Measurements from ENCODE around the gene RRP1. TPM values are rescaled to one million over a fixed set of nuclear protein-coding genes. Genes with fewer than 3 reads are reported as not detected.

The RRP1 gene
- total and polyA plus RNA-seq, 2 donors (not counting 1 experiment from before 2014, with no cell fraction given): 8.6 to 12.7 TPM

GRCh38 chr21:43806017-43806710 lies 16.8 kb downstream of the RRP1 start:
- Histone ChIP-seq H3K4me2 (ENCODE audit: extremely low read depth, insufficient read depth, low read length) (no peak overlapping the region), H3K4me3 (replicated peaks in 1 of 4; ENCODE audit: control extremely low read depth in 1 of 4, insufficient read depth in 1 of 4, low read depth in 3 of 4, low read length in 4 of 4) (no peak overlapping the region), H3K9me3 (ENCODE audit: control insufficient read depth, insufficient read depth, low read depth, low read length) (no peaks in the 10 kb centered on the region), H3K4me1 (ENCODE audit: control insufficient read depth, extremely low read depth, insufficient read depth, low read length) (peaks cover 2% of the 10 kb centered on the region), H3K27me3 (ENCODE audit: control insufficient read depth, insufficient read depth, low read length) (no peaks in the 10 kb centered on the region), H3K79me2 (ENCODE audit: control insufficient read depth, insufficient read depth, low read length) (no peaks in the 10 kb centered on the region), H3K36me3 (ENCODE audit: control insufficient read depth, insufficient read depth, low read length) (peaks cover 14% of the 10 kb centered on the region), H2AFZ (ENCODE audit: low read length) (no peak overlapping the region), H3K9ac (ENCODE audit: insufficient read depth, low read length) (no peak overlapping the region), H4K20me1 (ENCODE audit: control insufficient read depth, extremely low read depth, insufficient read depth, low read length) (no peaks in the 10 kb centered on the region), H3K27ac (ENCODE audit: insufficient read depth, low read length) (no peak overlapping the region)
- TF ChIP-seq, protein P1, sequence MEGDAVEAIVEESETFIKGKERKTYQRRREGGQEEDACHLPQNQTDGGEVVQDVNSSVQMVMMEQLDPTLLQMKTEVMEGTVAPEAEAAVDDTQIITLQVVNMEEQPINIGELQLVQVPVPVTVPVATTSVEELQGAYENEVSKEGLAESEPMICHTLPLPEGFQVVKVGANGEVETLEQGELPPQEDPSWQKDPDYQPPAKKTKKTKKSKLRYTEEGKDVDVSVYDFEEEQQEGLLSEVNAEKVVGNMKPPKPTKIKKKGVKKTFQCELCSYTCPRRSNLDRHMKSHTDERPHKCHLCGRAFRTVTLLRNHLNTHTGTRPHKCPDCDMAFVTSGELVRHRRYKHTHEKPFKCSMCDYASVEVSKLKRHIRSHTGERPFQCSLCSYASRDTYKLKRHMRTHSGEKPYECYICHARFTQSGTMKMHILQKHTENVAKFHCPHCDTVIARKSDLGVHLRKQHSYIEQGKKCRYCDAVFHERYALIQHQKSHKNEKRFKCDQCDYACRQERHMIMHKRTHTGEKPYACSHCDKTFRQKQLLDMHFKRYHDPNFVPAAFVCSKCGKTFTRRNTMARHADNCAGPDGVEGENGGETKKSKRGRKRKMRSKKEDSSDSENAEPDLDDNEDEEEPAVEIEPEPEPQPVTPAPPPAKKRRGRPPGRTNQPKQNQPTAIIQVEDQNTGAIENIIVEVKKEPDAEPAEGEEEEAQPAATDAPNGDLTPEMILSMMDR (conservative IDR thresholded peaks at IDR 0.05 in 1 of 2, IDR thresholded peaks at IDR 0.05 in 1 of 2; ENCODE audit: low read depth in 1 of 2, low read length in 2 of 2): no peak
- no peak for TF ChIP-seq EZH2 (IDR thresholded peaks at IDR 0.05; ENCODE audit: low read length, missing control alignments)
- DNase-seq (ENCODE audit: low read depth in 2 of 2): no peak

DNA sequence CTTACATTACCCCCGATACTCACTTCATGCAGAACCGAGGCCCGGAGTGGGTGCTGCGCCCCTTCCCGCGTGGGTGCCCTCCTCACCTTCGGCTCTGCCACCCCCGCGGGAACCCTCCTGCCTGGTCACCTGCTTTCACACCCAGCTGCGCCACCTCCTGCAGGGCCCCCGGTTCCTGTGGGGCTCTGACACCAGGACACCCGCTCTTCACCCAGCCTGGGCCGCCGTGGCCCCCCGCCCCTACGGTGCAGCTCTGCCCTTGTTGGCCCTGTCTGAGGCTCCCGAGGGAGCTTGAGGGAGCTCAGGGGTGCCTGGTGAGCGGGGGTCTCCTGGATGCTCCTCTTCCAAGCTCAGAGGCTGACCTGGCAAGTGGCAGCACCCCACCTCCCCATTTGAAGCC lies 19.0 kb downstream of the RRP1 start:
- Histone ChIP-seq H3K36me3 (ENCODE audit: control insufficient read depth, insufficient read depth, low read length) (peaks cover 3% of the 10 kb centered on the region), H3K9me3 (ENCODE audit: control insufficient read depth, insufficient read depth, low read depth, low read length) (no peaks in the 10 kb centered on the region), H3K27ac (ENCODE audit: insufficient read depth, low read length) (no peak overlapping the region), H3K4me3 (replicated peaks in 1 of 4; ENCODE audit: control extremely low read depth in 1 of 4, insufficient read depth in 1 of 4, low read depth in 3 of 4, low read length in 4 of 4) (no peak overlapping the region), H3K4me2 (ENCODE audit: extremely low read depth, insufficient read depth, low read length) (no peak overlapping the region), H3K27me3 (ENCODE audit: control insufficient read depth, insufficient read depth, low read length) (no peaks in the 10 kb centered on the region), H2AFZ (ENCODE audit: low read length) (no peak overlapping the region), H3K79me2 (ENCODE audit: control insufficient read depth, insufficient read depth, low read length) (no peaks in the 10 kb centered on the region), H3K4me1 (ENCODE audit: control insufficient read depth, extremely low read depth, insufficient read depth, low read length) (peaks cover 4% of the 10 kb centered on the region), H4K20me1 (ENCODE audit: control insufficient read depth, extremely low read depth, insufficient read depth, low read length) (no peaks in the 10 kb centered on the region), H3K9ac (ENCODE audit: insufficient read depth, low read length) (no peak overlapping the region)
- DNase-seq (ENCODE audit: low read depth in 2 of 2): no peak
- TF ChIP-seq EZH2 (IDR thresholded peaks at IDR 0.05; ENCODE audit: low read length, missing control alignments): no peak
- TF ChIP-seq, protein P1 (conservative IDR thresholded peaks at IDR 0.05 in 1 of 2, IDR thresholded peaks at IDR 0.05 in 1 of 2; ENCODE audit: low read depth in 1 of 2, low read length in 2 of 2): no peak

DNA sequence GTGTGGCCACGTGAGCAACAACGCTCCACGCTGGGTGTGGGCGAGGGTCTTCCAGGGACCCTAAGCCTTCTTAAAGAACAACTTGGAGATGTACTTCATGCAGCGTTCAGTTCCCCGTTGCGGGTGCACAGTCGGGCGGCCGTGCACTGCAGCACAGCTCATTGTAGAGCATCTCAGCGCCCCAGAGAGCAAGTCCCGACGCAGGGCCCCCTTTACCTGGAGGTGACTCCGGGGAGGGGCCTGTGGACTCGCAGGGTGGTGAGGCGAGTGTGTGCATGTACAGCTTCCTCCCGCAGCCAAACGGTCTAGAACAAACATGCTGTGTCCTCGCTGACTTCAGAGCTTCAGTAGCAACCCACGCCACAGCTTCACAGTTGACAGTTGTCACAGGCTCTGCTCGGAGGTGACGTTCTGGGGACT lies 19.5 kb downstream of the RRP1 start:
- no peak overlapping the region for H3K4me2 ChIP-seq (ENCODE audit: extremely low read depth, insufficient read depth, low read length)
- H3K27ac ChIP-seq (ENCODE audit: insufficient read depth, low read length): no peak overlapping the region
- no peak overlapping the region for H3K9ac ChIP-seq (ENCODE audit: insufficient read depth, low read length)
- H3K36me3 ChIP-seq (ENCODE audit: control insufficient read depth, insufficient read depth, low read length): peaks cover 3% of the 10 kb centered on the region
- DNase-seq (ENCODE audit: low read depth in 2 of 2): no peak
- H3K4me1 ChIP-seq (ENCODE audit: control insufficient read depth, extremely low read depth, insufficient read depth, low read length): peaks cover 4% of the 10 kb centered on the region
- no peaks in the 10 kb centered on the region for H3K27me3 ChIP-seq (ENCODE audit: control insufficient read depth, insufficient read depth, low read length)
- TF ChIP-seq, protein P1 (conservative IDR thresholded peaks at IDR 0.05 in 1 of 2, IDR thresholded peaks at IDR 0.05 in 1 of 2; ENCODE audit: low read depth in 1 of 2, low read length in 2 of 2): no peak
- TF ChIP-seq EZH2 (IDR thresholded peaks at IDR 0.05; ENCODE audit: low read length, missing control alignments): no peak
- no peaks in the 10 kb centered on the region for H4K20me1 ChIP-seq (ENCODE audit: control insufficient read depth, extremely low read depth, insufficient read depth, low read length)
- H3K79me2 ChIP-seq (ENCODE audit: control insufficient read depth, insufficient read depth, low read length): no peaks in the 10 kb centered on the region
- H3K4me3 ChIP-seq (replicated peaks in 1 of 4; ENCODE audit: control extremely low read depth in 1 of 4, insufficient read depth in 1 of 4, low read depth in 3 of 4, low read length in 4 of 4): no peak overlapping the region
- H3K9me3 ChIP-seq (ENCODE audit: control insufficient read depth, insufficient read depth, low read depth, low read length): no peaks in the 10 kb centered on the region
- H2AFZ ChIP-seq (ENCODE audit: low read length): no peak overlapping the region

Data from fibroblast of lung (primary cell).